ENCODE results near the gene SPAG8. TPM values are rescaled to one million over a fixed set of nuclear protein-coding genes. Genes with fewer than 3 reads are reported as not detected.

SPAG8 gene
- total and polyA plus RNA-seq, 9 of the 15 experiments (the other 6 are each of a cell fraction or from before 2014, with no cell fraction given), result 0.03 to 0.47 (median 0.21) TPM

DNA sequence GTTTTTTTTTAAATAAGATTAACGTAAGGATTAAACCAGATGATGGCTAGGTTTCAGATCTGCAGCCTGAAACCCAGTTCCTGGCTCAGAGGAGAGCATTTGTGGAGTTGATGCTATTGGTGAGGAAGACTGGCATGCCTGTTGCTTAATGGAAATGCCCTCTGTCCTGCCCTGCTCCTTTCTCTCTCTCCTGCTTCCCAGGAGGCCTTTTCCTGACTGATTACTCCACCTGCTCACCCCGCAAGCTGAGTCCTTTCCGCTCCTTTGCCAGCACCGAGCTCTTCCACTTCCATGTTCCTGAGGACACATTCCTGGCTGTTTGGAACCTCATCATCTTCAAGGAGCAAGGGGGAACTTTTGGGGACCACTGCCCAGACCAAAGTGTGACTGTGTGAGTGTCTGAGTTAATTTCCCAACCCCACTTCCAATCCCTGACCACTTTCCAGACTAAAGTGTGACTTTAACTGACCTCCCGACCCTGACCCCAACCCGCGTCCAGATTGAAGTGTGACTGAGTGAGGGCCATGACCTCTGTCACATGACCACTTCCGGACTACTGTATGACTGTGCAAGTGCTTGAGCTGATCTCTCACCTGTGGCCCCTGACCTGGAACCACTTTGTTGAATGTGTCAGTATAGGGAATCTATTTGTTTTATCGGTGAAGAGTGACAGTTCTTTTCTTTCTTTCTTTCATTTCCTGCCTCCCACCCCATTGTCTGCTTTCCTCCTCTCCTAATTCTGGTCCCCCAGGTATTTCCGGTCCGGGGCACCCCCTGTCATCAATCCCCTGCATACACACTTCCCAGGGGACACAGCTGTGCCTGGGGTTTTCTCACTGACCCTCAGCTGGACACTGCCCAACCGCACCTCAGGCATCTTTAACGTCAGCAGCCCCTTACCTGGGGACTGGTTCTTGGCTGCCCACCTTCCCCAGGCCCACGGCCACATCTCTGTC lies 22.5 kb upstream of the SPAG8 start (continued):
- TF ChIP-seq, protein P1, sequence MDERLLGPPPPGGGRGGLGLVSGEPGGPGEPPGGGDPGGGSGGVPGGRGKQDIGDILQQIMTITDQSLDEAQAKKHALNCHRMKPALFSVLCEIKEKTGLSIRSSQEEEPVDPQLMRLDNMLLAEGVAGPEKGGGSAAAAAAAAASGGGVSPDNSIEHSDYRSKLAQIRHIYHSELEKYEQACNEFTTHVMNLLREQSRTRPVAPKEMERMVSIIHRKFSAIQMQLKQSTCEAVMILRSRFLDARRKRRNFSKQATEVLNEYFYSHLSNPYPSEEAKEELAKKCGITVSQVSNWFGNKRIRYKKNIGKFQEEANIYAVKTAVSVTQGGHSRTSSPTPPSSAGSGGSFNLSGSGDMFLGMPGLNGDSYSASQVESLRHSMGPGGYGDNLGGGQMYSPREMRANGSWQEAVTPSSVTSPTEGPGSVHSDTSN (CRISPR knock-in tag; IDR thresholded peaks at IDR 0.05; ENCODE audit: low read depth), result no peak
- TF ChIP-seq, protein P1 (tag; conservative IDR thresholded peaks at IDR 0.05; ENCODE audit: low read depth), result no peak
- TF ChIP-seq ZNF12 (CRISPR knock-in tag; IDR thresholded peaks at IDR 0.05), result no peak
- peak; percentile 59 for TF ChIP-seq NFE2 (IDR thresholded peaks at IDR 0.05; ENCODE audit: low read depth)
- TF ChIP-seq NFXL1 (CRISPR knock-in tag; IDR thresholded peaks at IDR 0.05), result no peak
- TF ChIP-seq CBX1 (IDR thresholded peaks at IDR 0.05; ENCODE audit: low read depth), result no peak
- TF ChIP-seq ZNF436 (CRISPR knock-in tag; IDR thresholded peaks at IDR 0.05), result no peak
- no peak for TF ChIP-seq ZNF77 (CRISPR knock-in tag; IDR thresholded peaks at IDR 0.05)
- TF ChIP-seq CHD4 (IDR thresholded peaks at IDR 0.05; ENCODE audit: insufficient read depth, insufficient replicate concordance, low read depth, low read length, poor library complexity, severe bottlenecking), result no peak
- no peak for TF ChIP-seq LCOR (CRISPR knock-in tag; IDR thresholded peaks at IDR 0.05)
- TF ChIP-seq TCF7 (IDR thresholded peaks at IDR 0.05; ENCODE audit: borderline replicate concordance), result no peak
- TF ChIP-seq, protein P2, sequence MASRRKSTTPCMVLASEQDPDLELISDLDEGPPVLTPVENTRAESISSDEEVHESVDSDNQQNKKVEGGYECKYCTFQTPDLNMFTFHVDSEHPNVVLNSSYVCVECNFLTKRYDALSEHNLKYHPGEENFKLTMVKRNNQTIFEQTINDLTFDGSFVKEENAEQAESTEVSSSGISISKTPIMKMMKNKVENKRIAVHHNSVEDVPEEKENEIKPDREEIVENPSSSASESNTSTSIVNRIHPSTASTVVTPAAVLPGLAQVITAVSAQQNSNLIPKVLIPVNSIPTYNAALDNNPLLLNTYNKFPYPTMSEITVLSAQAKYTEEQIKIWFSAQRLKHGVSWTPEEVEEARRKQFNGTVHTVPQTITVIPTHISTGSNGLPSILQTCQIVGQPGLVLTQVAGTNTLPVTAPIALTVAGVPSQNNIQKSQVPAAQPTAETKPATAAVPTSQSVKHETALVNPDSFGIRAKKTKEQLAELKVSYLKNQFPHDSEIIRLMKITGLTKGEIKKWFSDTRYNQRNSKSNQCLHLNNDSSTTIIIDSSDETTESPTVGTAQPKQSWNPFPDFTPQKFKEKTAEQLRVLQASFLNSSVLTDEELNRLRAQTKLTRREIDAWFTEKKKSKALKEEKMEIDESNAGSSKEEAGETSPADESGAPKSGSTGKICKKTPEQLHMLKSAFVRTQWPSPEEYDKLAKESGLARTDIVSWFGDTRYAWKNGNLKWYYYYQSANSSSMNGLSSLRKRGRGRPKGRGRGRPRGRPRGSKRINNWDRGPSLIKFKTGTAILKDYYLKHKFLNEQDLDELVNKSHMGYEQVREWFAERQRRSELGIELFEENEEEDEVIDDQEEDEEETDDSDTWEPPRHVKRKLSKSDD (conservative IDR thresholded peaks at IDR 0.05; ENCODE audit: low read length), result no peak
- TF ChIP-seq ARID2 (IDR thresholded peaks at IDR 0.05), result no peak
- TF ChIP-seq, protein P3, sequence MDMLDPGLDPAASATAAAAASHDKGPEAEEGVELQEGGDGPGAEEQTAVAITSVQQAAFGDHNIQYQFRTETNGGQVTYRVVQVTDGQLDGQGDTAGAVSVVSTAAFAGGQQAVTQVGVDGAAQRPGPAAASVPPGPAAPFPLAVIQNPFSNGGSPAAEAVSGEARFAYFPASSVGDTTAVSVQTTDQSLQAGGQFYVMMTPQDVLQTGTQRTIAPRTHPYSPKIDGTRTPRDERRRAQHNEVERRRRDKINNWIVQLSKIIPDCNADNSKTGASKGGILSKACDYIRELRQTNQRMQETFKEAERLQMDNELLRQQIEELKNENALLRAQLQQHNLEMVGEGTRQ (CRISPR knock-in tag; IDR thresholded peaks at IDR 0.05), result peak; percentile 55; the same call in 1 of the 2 replicates

All from K562 (cell line).